Calu3 (cell line): ENCODE measurements around the gene TSPAN17. TPM values are rescaled to one million over a fixed set of nuclear protein-coding genes. Genes with fewer than 3 reads are reported as not detected.

ENCODE experiments used
- BruUV-seq: library from RNA; stranded (reverse); fragments of 400-500 nt; replicated peaks from 2 replicates; lab custom pipeline; 2021; lab: Mats Ljungman, UMichigan
- CTCF ChIA-PET: fragments of 300-600 bp; sonication (Branson Sonifier 250); formaldehyde crosslinking; loops from one replicate; lab custom pipeline; 2022; ENCODE audit warnings: antibody characterized with exemption; lab: Charles Lee
- DNase-seq: peaks from one replicate; pipeline ENCODE4 v3.0.0; 2022
- H3K27ac Mint-ChIP-seq: one replicate; pipeline ENCODE4 v1.8.0; 2022; ENCODE audit warnings: mixed read lengths; ENCODE audit not compliant: unreplicated experiment
- H3K27me3 Mint-ChIP-seq: one replicate; pipeline ENCODE4 v1.8.0; 2022; ENCODE audit warnings: mixed read lengths; ENCODE audit not compliant: unreplicated experiment
- H3K36me3 Mint-ChIP-seq: one replicate; pipeline ENCODE4 v1.8.0; 2022; ENCODE audit warnings: mild to moderate bottlenecking, moderate library complexity, mixed read lengths; ENCODE audit not compliant: insufficient read depth, unreplicated experiment
- H3K4me1 Mint-ChIP-seq: one replicate; pipeline ENCODE4 v1.8.0; 2022; ENCODE audit warnings: mild to moderate bottlenecking, low read depth, mixed read lengths; ENCODE audit not compliant: unreplicated experiment
- H3K4me3 Mint-ChIP-seq: one replicate; pipeline ENCODE4 v1.8.0; 2022; ENCODE audit warnings: mild to moderate bottlenecking, low read depth, moderate library complexity, mixed read lengths; ENCODE audit not compliant: unreplicated experiment
- H3K9me3 Mint-ChIP-seq: one replicate; pipeline ENCODE4 v1.8.0; 2022; ENCODE audit warnings: low read depth, mixed read lengths; ENCODE audit not compliant: unreplicated experiment
- intact Hi-C: fragments of 100-400 bp; cut with micrococcal nuclease; formaldehyde crosslinking; loops from one replicate; pipeline ENCODE4 v1.10.0; 2022; ENCODE audit not compliant: unreplicated experiment
- total RNA-seq: library from RNA; stranded (reverse); gene quantifications from 2 replicates; pipeline ENCODE4 v1.2.3, GENCODE V29; 2022
- TF ChIP-seq, protein P1 (sequence below): fragments of 200-600 bp; IDR thresholded peaks from one replicate; pipeline ENCODE4 v1.8.0; 2022; ENCODE audit warnings: antibody characterized with exemption; ENCODE audit not compliant: unreplicated experiment

Gene TSPAN17
- total RNA-seq, 1 experiment from 2014 or later = 67.7 TPM

DNA sequence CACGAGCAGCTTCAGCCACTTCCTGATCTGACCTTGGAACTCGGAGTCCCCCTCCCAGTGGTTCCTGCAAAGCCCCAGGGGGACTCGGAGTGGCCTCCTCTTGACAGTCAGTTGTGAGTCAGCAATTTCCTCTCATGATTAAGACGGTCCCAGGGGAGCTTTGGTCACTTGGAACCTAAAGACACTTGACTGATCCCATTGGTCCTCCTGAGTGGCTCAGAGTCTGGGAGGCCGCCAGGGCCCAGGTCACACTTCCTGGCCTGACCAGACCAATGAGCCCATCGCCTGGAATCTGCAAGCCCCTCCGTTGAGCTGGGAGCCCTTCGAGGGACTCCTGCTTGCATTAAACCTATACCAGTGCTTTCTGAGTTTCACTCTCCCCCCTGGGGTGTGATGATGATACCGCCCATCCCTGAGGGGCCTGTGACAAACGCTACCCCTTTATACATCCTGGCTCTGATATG, 29.1 kb downstream of the TSPAN17 start:
- H3K36me3 Mint-ChIP-seq = peaks cover 3% of the 10 kb centered on the region
- no peak overlapping the region for H3K4me3 Mint-ChIP-seq
- BruUV-seq = no TSS peak
- no peak for DNase-seq
- CTCF ChIA-PET = interaction anchor here (1.2 to 1.5 kb wide), 2 partner anchors 16 to 17 kb away, joined by 4 to 7 read pairs; no protein-coding TSS in a partner anchor
- no peaks in the 10 kb centered on the region for H3K4me1 Mint-ChIP-seq
- no peaks in the 10 kb centered on the region for H3K9me3 Mint-ChIP-seq
- intact Hi-C loops = no loop called here
- peaks cover 21% of the 10 kb centered on the region for H3K27me3 Mint-ChIP-seq
- TF ChIP-seq, protein P1, sequence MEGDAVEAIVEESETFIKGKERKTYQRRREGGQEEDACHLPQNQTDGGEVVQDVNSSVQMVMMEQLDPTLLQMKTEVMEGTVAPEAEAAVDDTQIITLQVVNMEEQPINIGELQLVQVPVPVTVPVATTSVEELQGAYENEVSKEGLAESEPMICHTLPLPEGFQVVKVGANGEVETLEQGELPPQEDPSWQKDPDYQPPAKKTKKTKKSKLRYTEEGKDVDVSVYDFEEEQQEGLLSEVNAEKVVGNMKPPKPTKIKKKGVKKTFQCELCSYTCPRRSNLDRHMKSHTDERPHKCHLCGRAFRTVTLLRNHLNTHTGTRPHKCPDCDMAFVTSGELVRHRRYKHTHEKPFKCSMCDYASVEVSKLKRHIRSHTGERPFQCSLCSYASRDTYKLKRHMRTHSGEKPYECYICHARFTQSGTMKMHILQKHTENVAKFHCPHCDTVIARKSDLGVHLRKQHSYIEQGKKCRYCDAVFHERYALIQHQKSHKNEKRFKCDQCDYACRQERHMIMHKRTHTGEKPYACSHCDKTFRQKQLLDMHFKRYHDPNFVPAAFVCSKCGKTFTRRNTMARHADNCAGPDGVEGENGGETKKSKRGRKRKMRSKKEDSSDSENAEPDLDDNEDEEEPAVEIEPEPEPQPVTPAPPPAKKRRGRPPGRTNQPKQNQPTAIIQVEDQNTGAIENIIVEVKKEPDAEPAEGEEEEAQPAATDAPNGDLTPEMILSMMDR = no peak
- H3K27ac Mint-ChIP-seq = no peak overlapping the region

GRCh38 chr5:176677209-176677939, 30.1 kb downstream of the TSPAN17 start:
- intact Hi-C loops = no loop called here
- no peak overlapping the region for H3K4me3 Mint-ChIP-seq
- H3K4me1 Mint-ChIP-seq = no peaks in the 10 kb centered on the region
- BruUV-seq = no TSS peak
- TF ChIP-seq, protein P1 = no peak
- H3K36me3 Mint-ChIP-seq = peaks cover 3% of the 10 kb centered on the region
- H3K27me3 Mint-ChIP-seq = peaks cover 19% of the 10 kb centered on the region
- DNase-seq = no peak
- CTCF ChIA-PET = interaction anchor here (1.2 to 1.5 kb wide), 2 partner anchors 16 to 17 kb away, joined by 4 to 7 read pairs; no protein-coding TSS in a partner anchor
- no peak overlapping the region for H3K27ac Mint-ChIP-seq
- H3K9me3 Mint-ChIP-seq = no peaks in the 10 kb centered on the region

DNA sequence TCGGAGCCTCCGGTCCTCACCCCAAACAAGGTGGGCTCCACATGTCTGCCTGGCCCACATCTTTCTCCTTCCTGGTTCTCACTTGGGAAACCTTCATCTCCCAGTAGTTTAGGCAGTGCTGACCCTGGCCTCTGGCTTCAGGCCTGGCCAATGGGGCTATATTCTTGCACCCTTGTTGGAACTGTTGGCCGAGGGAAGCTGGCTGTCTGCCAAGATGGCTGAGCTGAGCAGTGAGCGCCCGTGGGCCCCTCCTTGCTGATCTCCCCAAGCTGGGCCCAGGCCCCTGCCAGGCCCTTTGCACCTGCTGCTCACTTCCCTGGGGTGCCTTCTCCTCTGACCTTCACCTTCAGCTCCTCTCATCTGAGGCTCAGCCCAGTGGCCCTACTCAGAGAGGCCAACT, 31.3 kb downstream of the TSPAN17 start:
- intact Hi-C loops = no loop called here
- no peak for DNase-seq
- H3K36me3 Mint-ChIP-seq = peaks cover 3% of the 10 kb centered on the region
- CTCF ChIA-PET = no interaction called here
- TF ChIP-seq, protein P1 = no peak
- no TSS peak for BruUV-seq
- no peaks in the 10 kb centered on the region for H3K4me1 Mint-ChIP-seq
- no peak overlapping the region for H3K27ac Mint-ChIP-seq
- H3K9me3 Mint-ChIP-seq = no peaks in the 10 kb centered on the region
- H3K4me3 Mint-ChIP-seq = no peak overlapping the region
- H3K27me3 Mint-ChIP-seq = peaks cover 20% of the 10 kb centered on the region

DNA sequence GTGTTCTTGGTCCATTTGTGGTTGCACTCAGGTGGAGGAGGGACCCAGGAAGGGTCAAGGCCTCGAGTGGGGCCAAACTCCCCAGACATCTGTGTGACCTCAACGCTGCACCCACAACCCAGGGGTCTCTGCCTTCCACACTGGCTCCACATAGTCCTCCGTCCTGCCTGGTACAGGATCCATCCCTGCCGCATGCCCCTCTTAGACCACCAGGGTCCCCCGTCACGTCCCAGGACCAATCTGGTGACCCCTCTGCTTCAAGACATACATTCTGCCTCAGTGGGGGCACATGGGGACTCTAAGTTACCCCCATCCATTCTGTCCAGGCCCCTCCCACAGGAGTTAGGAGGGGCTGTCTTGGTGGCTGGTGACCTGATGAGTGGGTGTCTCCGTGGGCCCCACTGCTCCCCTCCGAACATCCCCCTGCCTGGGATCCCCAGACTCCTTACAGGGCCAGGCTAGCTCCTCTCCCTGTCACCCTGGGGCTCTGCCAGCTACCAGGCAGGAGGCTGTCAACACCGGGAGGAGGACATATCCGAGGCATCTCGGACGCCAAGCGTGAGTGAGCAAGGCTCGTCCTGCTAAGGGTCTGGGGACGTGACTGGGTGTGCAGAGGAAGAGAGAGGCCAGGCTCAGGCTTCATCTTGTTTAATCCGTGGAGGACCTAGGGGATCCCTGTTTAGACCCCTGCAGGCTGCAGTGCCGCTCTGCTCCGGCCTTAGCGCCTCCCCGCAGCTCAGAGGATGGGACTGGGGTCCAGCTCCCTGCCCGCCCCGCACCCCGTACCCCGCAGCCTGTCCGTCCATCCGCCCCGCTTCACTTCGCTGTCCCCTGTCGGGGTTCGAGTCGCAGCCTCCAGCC, 32.3 kb downstream of the TSPAN17 start:
- no peak overlapping the region for H3K27ac Mint-ChIP-seq
- no peaks in the 10 kb centered on the region for H3K9me3 Mint-ChIP-seq
- CTCF ChIA-PET = interaction anchor here (0.6 to 0.7 kb wide), 4 partner anchors 150 to 1783 kb away, joined by 3 to 4 read pairs (median 4); partner anchors contain the start of gene TMED9
- intact Hi-C loops = no loop called here
- no peaks in the 10 kb centered on the region for H3K4me1 Mint-ChIP-seq
- DNase-seq = no peak
- BruUV-seq = no TSS peak
- H3K27me3 Mint-ChIP-seq = peaks cover 30% of the 10 kb centered on the region
- H3K36me3 Mint-ChIP-seq = peaks cover 3% of the 10 kb centered on the region
- TF ChIP-seq, protein P1 = no peak
- H3K4me3 Mint-ChIP-seq = no peak overlapping the region
